ENCODE data around the gene TMEM45B. TPM values are rescaled to one million over a fixed set of nuclear protein-coding genes. Genes with fewer than 3 reads are reported as not detected.
A peak's percentile ranks its signal among the peaks of the same experiment; 100 is the strongest.

Gene TMEM45B
- polyA plus RNA-seq, 1 of the 3 experiments (the other 2 are of a cell fraction) = not detected

DNA sequence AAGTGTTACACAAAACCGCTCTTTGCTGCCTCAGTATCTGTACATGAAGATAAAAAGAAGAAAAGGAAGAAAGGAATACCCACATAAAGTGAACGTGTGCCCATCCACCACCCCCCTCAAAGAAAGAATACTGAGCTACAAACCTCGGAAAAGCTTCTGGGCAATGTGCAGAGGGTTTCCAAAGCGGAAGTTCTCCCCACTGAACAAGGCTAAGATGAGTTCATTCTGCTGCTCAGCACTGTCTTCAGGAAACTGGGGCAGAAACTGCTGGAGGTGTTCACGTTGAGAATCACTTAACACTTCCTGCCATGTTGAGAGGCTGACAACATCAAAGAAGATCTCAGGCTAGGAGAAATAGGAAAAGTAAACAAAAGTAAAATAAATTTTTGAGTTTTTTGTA is 72.8 kb downstream of the TMEM45B start:
- POLR2A ChIA-PET = no interaction called here
- Histone ChIP-seq H3K27me3 (ENCODE audit: insufficient read depth) (no peaks in the 10 kb centered on the region), H3K9me2 (no peaks in the 10 kb centered on the region), H3K4me1 (ENCODE audit: control insufficient read depth in 1 of 2, insufficient read depth in 2 of 2, low read depth in 1 of 2, low read length in 1 of 2) (no peaks in the 10 kb centered on the region), H3K27ac (ENCODE audit: low read depth in 2 of 2, low read length in 1 of 2) (no peak overlapping the region), H3K9ac (no peak overlapping the region), H3K4me2 (no peak overlapping the region), H3F3A (replicated peaks; ENCODE audit: insufficient read depth) (no peaks in the 10 kb centered on the region), H4K20me1 (ENCODE audit: insufficient read depth) (no peaks in the 10 kb centered on the region), H3K4me3 (ENCODE audit: low read depth in 2 of 2, low read length in 1 of 2) (no peak overlapping the region), H3K36me3 (replicated peaks in 1 of 2; ENCODE audit: control insufficient read depth in 1 of 2, insufficient read depth in 2 of 2, low read length in 1 of 2) (peaks cover 51 to 77% of the 10 kb centered on the region in 2 experiments), H3K9me3 (no peaks in the 10 kb centered on the region), H3K79me2 (ENCODE audit: insufficient read depth) (peaks cover under 1% of the 10 kb centered on the region), H2AFZ (ENCODE audit: low read depth) (no peak overlapping the region)
- DNase-seq = no peak
- WGBS (ENCODE audit: low lambda C conversion rate) = 90% methylated on average over 5 of the region's 5 CpGs
- TF ChIP-seq NRF1 (IDR thresholded peaks at IDR 0.05; ENCODE audit: low read depth, low read length) (no peak), POLR2AphosphoS5 (IDR thresholded peaks at IDR 0.05; ENCODE audit: low read depth, low read length) (no peak), FOSL2 (IDR thresholded peaks at IDR 0.05; ENCODE audit: borderline replicate concordance, low read depth) (no peak), GATA2 (CRISPR knock-in tag; IDR thresholded peaks at IDR 0.05) (no peak), EP300 (IDR thresholded peaks at IDR 0.05; ENCODE audit: borderline replicate concordance in 1 of 2, low read depth in 1 of 2, low read length in 1 of 2) (no peak), RCOR1 (IDR thresholded peaks at IDR 0.05; ENCODE audit: low read length) (no peak), EZH2phosphoT487 (IDR thresholded peaks at IDR 0.05; ENCODE audit: borderline replicate concordance, low read depth) (no peak), TAF1 (IDR thresholded peaks at IDR 0.05; ENCODE audit: borderline replicate concordance, low read depth, low read length) (no peak), YY1 (IDR thresholded peaks at IDR 0.05; ENCODE audit: low read depth) (no peak), RFX5 (IDR thresholded peaks at IDR 0.05; ENCODE audit: low read length) (no peak), RAD21 (IDR thresholded peaks at IDR 0.05; ENCODE audit: low read length) (no peak), TCF12 (IDR thresholded peaks at IDR 0.05) (no peak), JUND (IDR thresholded peaks at IDR 0.05) (no peak), FOXJ3 (CRISPR knock-in tag; IDR thresholded peaks at IDR 0.05) (no peak)
- TF ChIP-seq, protein P1, sequence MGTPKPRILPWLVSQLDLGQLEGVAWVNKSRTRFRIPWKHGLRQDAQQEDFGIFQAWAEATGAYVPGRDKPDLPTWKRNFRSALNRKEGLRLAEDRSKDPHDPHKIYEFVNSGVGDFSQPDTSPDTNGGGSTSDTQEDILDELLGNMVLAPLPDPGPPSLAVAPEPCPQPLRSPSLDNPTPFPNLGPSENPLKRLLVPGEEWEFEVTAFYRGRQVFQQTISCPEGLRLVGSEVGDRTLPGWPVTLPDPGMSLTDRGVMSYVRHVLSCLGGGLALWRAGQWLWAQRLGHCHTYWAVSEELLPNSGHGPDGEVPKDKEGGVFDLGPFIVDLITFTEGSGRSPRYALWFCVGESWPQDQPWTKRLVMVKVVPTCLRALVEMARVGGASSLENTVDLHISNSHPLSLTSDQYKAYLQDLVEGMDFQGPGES (IDR thresholded peaks at IDR 0.05; ENCODE audit: low read depth, low read length) = no peak
- CTCF ChIA-PET = interaction anchor here (1.1 to 1.2 kb wide), 2 partner anchors 104 to 311 kb away, joined by 3 read pairs; no protein-coding TSS in a partner anchor

DNA sequence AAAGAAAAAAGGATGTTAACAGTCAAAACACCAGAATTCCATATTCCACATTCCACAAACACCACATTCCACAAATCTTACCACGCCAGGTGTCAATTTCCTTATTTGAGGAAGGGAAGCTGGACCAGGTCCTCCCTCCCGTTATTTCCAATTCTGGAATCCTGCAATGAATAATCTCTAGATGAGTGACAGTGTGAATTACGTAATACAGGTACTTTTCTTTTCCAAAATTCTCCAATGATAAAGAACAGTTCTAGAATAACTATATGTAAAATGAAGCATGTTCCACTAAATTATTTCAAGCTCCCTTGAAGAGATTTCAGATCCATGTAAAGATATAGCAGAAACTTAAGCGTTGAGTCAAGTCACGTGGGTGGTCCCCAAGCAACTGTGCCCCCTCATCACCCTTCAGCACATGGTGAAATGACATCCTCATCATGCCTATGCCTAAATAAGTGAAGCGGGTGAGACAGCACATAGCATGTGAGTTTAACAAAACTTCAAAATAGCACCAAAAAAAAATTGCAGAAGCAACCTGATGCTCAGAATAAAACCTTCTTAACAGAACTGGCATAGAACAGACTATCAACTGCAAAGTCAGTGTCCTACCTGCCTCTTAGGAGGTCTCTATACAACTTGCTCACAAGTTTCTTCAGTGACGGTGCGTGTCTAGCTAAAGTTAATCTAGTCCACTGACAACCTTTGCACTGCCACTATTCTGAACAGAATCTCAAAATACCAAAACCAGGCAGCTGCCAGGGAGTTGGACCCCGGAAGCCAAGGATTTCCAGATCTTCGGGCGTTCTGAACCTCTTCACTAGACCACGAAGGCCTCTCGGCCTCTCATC is 78.9 kb downstream of the TMEM45B start:
- peaks cover 19 to 34% of the 10 kb centered on the region in 2 experiments for H3K36me3 ChIP-seq (replicated peaks in 1 of 2; ENCODE audit: control insufficient read depth in 1 of 2, insufficient read depth in 2 of 2, low read length in 1 of 2)
- peak overlapping the region; percentile 94 for H2AFZ ChIP-seq (ENCODE audit: low read depth)
- no peaks in the 10 kb centered on the region for H3K27me3 ChIP-seq (ENCODE audit: insufficient read depth)
- POLR2A ChIA-PET = no interaction called here
- peak overlapping the region; percentile 95 for H3K4me2 ChIP-seq
- DNase-seq = no peak
- H4K20me1 ChIP-seq (ENCODE audit: insufficient read depth) = no peaks in the 10 kb centered on the region
- H3K9me2 ChIP-seq = no peaks in the 10 kb centered on the region
- 30% methylated on average over 13 of the region's 13 CpGs for WGBS (ENCODE audit: low lambda C conversion rate)
- H3K4me3 ChIP-seq (ENCODE audit: low read depth in 2 of 2, low read length in 1 of 2) = peak overlapping the region; percentile 91 to 98
- peak overlapping the region; percentile 74 for H3K9ac ChIP-seq
- CTCF ChIA-PET = interaction anchor here (0.9 to 1.9 kb wide), 3 partner anchors 9 to 237 kb away, joined by 3 to 7 read pairs (median 4); no protein-coding TSS in a partner anchor
- no peaks in the 10 kb centered on the region for H3K9me3 ChIP-seq
- H3K4me1 ChIP-seq (ENCODE audit: control insufficient read depth in 1 of 2, insufficient read depth in 2 of 2, low read depth in 1 of 2, low read length in 1 of 2) = peaks cover 6 to 10% of the 10 kb centered on the region in 2 experiments; a peak in 2 of 4 replicates
- H3F3A ChIP-seq (replicated peaks; ENCODE audit: insufficient read depth) = peaks cover 3% of the 10 kb centered on the region
- H3K27ac ChIP-seq (ENCODE audit: low read depth in 2 of 2, low read length in 1 of 2) = peak overlapping the region in 1 of 2 experiments; percentile 72; a peak in 1 of 4 replicates
- H3K79me2 ChIP-seq (ENCODE audit: insufficient read depth) = peaks cover 19% of the 10 kb centered on the region
- no peak for TF ChIP-seq TAF1 (IDR thresholded peaks at IDR 0.05; ENCODE audit: borderline replicate concordance, low read depth, low read length)
- TF ChIP-seq, protein P2, sequence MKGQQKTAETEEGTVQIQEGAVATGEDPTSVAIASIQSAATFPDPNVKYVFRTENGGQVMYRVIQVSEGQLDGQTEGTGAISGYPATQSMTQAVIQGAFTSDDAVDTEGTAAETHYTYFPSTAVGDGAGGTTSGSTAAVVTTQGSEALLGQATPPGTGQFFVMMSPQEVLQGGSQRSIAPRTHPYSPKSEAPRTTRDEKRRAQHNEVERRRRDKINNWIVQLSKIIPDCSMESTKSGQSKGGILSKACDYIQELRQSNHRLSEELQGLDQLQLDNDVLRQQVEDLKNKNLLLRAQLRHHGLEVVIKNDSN (IDR thresholded peaks at IDR 0.05; ENCODE audit: borderline replicate concordance, low read depth) = no peak
- TF ChIP-seq, protein P3, sequence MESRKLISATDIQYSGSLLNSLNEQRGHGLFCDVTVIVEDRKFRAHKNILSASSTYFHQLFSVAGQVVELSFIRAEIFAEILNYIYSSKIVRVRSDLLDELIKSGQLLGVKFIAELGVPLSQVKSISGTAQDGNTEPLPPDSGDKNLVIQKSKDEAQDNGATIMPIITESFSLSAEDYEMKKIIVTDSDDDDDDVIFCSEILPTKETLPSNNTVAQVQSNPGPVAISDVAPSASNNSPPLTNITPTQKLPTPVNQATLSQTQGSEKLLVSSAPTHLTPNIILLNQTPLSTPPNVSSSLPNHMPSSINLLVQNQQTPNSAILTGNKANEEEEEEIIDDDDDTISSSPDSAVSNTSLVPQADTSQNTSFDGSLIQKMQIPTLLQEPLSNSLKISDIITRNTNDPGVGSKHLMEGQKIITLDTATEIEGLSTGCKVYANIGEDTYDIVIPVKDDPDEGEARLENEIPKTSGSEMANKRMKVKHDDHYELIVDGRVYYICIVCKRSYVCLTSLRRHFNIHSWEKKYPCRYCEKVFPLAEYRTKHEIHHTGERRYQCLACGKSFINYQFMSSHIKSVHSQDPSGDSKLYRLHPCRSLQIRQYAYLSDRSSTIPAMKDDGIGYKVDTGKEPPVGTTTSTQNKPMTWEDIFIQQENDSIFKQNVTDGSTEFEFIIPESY (IDR thresholded peaks at IDR 0.05; ENCODE audit: borderline replicate concordance, low read depth) = no peak
- TF ChIP-seq FOXJ3 (CRISPR knock-in tag; IDR thresholded peaks at IDR 0.05) = no peak
- TF ChIP-seq MEF2A (IDR thresholded peaks at IDR 0.05; ENCODE audit: borderline replicate concordance, low read depth) = no peak
- no peak for TF ChIP-seq FOXM1 (IDR thresholded peaks at IDR 0.05; ENCODE audit: low read depth)
- TF ChIP-seq TEAD4 (IDR thresholded peaks at IDR 0.05; ENCODE audit: borderline replicate concordance, insufficient read depth) = no peak
- TF ChIP-seq, protein P4, sequence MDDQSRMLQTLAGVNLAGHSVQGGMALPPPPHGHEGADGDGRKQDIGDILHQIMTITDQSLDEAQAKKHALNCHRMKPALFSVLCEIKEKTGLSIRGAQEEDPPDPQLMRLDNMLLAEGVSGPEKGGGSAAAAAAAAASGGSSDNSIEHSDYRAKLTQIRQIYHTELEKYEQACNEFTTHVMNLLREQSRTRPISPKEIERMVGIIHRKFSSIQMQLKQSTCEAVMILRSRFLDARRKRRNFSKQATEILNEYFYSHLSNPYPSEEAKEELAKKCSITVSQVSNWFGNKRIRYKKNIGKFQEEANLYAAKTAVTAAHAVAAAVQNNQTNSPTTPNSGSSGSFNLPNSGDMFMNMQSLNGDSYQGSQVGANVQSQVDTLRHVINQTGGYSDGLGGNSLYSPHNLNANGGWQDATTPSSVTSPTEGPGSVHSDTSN (IDR thresholded peaks at IDR 0.05) = no peak
